GM12865 (cell line): Measurements from ENCODE around the gene SLAMF9.

Source experiments
- DNase-seq: peaks from one replicate; pipeline ENCODE4 v3.0.0; 2010; ENCODE audit warnings: low read depth
- H3K4me3 ChIP-seq: 2 replicates; pipeline ENCODE4 v1.5.1; 2011; ENCODE audit warnings: mild to moderate bottlenecking, low read depth, low read length, control low read depth
- TF ChIP-seq, protein P1 (sequence below): IDR thresholded peaks from 2 replicates; pipeline ENCODE4 v1.5.1; 2011; ENCODE audit warnings: low read length, control low read depth, low read depth, inconsistent platforms; ENCODE audit not compliant: insufficient read depth; ENCODE audit errors: missing control alignments

The SLAMF9 gene

DNA sequence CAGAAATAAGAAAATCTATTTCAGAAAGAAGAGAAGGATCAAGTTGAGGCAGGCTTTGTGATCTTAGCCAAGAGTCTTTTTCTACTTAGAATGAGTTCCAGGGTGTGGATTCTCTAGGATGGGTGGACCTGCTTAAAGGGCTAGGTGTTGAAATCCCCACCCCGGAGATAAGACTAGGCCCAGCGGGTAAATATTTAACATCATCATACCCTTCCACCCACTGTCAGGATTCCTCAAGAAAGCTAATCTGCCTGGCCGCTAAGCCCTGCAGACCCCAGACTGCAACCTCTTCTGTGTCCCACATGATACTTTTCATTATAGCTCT is 14.4 kb downstream of the SLAMF9 start:
- DNase-seq, result no peak
- no peak overlapping the region for H3K4me3 ChIP-seq
- TF ChIP-seq, protein P1, sequence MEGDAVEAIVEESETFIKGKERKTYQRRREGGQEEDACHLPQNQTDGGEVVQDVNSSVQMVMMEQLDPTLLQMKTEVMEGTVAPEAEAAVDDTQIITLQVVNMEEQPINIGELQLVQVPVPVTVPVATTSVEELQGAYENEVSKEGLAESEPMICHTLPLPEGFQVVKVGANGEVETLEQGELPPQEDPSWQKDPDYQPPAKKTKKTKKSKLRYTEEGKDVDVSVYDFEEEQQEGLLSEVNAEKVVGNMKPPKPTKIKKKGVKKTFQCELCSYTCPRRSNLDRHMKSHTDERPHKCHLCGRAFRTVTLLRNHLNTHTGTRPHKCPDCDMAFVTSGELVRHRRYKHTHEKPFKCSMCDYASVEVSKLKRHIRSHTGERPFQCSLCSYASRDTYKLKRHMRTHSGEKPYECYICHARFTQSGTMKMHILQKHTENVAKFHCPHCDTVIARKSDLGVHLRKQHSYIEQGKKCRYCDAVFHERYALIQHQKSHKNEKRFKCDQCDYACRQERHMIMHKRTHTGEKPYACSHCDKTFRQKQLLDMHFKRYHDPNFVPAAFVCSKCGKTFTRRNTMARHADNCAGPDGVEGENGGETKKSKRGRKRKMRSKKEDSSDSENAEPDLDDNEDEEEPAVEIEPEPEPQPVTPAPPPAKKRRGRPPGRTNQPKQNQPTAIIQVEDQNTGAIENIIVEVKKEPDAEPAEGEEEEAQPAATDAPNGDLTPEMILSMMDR, result no peak

DNA sequence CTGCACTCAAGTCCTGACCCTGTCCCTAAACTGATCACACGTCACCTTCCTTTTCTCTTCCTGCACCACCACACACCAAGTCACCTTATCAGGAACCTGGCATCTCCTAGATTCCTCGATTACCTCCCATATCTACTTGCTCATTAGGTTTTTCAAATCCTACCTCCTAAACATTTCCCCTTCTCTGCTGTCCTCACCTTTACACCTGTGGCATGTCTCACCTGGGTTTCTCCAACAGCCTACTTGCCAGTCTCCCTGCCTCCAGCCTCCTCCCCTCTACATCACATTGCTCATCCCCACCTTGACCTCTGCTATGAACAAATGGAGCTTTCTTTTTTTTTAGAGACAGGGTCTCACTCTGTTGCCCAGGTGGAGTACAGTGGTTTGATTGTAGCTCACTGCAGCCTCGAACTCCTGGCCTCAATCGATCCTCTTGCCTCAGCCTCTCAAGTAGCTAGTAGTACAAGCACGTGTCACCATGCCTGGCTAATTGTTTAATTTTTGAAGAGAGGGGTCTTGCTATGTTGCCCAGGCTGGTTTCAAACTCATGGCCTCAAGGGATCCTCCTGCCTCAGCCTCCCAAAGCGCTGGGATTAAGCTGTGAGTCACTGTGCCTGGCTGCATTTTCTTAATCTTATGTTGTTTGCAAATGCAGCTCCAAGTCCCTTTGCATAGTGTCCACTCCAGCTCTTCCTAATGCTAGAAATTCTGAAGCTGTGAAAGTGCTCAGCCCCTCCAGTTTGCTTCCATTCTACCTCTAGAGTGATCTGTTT is 14.9 kb downstream of the SLAMF9 start:
- TF ChIP-seq, protein P1, result no peak
- DNase-seq, result no peak
- no peak overlapping the region for H3K4me3 ChIP-seq

DNA sequence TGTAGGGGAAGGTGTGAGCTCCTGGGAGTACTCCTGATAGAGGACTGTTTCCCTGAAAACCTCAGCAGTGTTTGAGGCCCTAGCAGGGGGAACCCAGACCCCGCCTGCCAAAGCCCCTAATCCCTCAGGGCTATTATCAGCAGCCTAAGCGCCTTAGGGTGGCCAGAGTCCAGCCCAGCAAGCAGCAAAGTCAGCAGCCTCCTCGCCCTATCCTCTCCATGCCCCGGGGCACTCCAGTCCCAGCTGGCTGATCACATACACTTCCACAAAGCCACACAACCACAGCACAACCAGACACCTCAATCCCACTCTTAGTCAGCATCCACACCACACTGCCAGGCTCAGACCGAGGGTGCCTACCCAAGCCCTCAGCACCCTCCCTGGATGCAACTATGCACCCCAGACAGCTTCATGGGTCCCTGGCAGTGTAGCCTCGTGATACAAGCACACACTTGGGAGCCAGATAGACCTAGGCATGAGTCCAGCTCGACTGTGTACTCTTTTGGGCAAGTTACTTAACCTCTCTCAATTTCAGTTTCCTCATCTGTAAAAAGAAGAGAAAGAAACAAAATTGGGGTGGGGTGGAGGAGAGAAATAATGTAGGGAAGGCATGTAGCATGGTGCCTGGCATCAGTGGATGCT is 15.7 kb downstream of the SLAMF9 start:
- H3K4me3 ChIP-seq, result no peak overlapping the region
- TF ChIP-seq, protein P1, result no peak
- DNase-seq, result peak; percentile 36

DNA sequence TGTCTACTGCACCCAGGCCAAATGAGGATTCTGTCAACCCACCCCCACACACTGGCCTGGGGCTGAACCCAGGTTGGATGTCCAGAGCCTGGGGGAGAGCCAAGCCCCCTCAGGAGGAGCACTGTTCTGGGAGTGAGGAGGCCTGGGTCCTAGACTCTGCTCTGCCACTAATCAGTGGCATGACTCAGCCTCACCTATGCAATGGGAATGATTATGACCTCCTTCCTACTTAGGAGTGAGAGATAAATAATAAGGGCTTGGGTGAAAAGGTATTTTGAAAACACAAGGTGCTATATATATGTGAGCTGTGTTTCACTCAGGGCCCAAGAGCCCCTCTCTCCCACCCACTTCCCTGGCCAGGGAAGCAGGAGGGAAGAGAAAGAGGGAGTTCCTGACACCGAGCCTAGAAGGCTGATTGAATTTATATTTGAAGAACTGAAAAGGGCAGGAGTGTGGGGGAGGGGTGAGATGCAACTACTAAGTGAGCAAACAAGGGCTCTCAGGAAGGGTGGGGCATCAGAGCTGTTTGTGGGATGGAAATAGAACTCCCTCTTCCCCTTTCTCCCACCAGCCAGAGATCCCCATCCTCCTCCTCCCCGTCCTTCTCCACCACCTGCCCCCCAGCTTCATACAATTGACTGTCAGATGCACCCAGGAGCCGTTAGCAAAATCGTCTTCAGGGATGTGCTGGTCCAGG is 16.8 kb downstream of the SLAMF9 start:
- H3K4me3 ChIP-seq, result no peak overlapping the region
- DNase-seq, result peak; percentile 42
- TF ChIP-seq, protein P1, result no peak

DNA sequence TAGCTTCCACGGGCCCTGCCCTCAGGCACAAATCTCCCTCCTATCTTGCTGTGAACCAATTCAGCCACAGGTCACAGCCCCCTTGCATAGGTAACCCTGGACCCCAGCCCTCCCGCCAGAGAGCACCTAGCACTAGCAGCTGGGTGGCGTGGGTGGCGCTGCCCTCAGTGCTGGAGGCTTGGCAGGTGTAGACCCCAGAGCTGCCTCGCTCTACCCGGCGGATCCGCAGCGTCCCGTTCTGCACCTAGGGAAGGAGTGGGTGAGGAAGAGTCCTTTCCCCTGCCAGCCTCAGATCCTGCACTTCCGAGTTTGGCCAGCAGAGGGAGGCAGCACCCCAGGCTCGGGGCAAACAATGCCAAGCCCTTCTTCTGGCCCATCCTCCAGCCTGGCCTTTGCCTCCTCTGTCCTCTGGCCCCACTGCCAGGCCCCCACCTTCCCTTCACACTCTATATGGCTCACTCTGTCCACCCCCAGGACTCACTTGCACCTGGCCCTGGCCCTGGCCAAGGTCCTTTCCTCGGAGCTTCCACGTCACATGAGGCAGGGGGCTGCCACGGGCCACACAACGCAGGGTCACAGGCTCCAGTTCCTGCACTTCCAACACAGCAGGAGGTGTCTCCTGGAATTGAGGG is 17.6 kb downstream of the SLAMF9 start:
- DNase-seq, result peak; percentile 72
- TF ChIP-seq, protein P1, result peak; percentile 99
- H3K4me3 ChIP-seq, result no peak overlapping the region

DNA sequence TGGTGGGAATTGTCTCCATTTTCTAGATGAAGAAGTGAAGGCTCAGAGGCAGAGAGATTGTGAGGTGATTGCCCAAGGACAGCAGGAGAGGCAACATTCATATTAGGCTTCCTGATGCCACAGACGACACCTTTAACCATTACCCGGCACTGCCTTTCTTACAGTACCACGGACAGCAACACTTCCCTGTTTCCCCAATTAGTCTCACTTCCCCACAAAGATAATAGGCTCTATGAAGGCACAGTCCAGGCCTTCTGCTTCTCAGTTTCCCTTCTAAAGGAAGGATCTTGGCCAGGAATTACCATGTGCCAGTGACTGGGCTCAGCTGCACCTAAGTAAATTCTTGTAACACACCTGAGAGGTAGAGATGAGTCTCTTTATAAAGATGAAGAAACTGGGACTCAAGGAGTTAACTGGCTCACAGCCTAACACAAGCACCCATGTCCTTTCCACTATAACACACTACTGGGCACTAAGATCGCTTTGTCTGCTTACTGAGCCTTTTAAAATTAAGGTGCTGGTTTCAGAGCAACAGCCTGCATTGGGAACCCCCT is 18.2 kb downstream of the SLAMF9 start:
- DNase-seq, result no peak
- no peak overlapping the region for H3K4me3 ChIP-seq
- TF ChIP-seq, protein P1, result no peak
